HepG2 (cell line): ENCODE results near the gene C11orf68. TPM values are rescaled to one million over a fixed set of nuclear protein-coding genes. Genes with fewer than 3 reads are reported as not detected.
A peak's percentile ranks its signal among the peaks of the same experiment; 100 is the strongest.

Source experiments
- ATM ChIP-seq: fragments of 450-650 bp; IDR thresholded peaks from 2 replicates; pipeline ENCODE4 v1.7.1; 2017; ENCODE audit warnings: mild to moderate bottlenecking, borderline replicate concordance
- BORCS8-MEF2B ChIP-seq: sonication (generic); formaldehyde crosslinking; IDR thresholded peaks from 2 replicates; pipeline ENCODE4 v1.8.0; 2022; ENCODE audit warnings: mild to moderate bottlenecking, missing genetic modification reagents
- BRD4 ChIP-seq: sonication (generic); formaldehyde crosslinking; IDR thresholded peaks from 2 replicates; pipeline ENCODE4 v1.4.0; 2020; ENCODE audit warnings: missing genetic modification reagents
- CC2D1A ChIP-seq: sonication (generic); formaldehyde crosslinking; IDR thresholded peaks from 2 replicates; pipeline ENCODE4 v1.8.1; 2023; ENCODE audit warnings: mild to moderate bottlenecking, missing genetic modification reagents
- HCFC1 ChIP-seq: fragments of 150-350 bp; IDR thresholded peaks from 2 replicates; pipeline ENCODE4 v1.6.1; 2014; ENCODE audit warnings: low read depth, low read length
- HDAC2 ChIP-seq: sonication (generic); formaldehyde crosslinking; IDR thresholded peaks from 2 replicates; pipeline ENCODE4 v1.4.0; 2020; ENCODE audit warnings: missing genetic modification reagents
- HMGXB3 ChIP-seq: sonication (generic); formaldehyde crosslinking; IDR thresholded peaks from 2 replicates; pipeline ENCODE4 v1.4.0; 2020; ENCODE audit warnings: missing genetic modification reagents, borderline replicate concordance
- MBD4 ChIP-seq: IDR thresholded peaks from 2 replicates; pipeline ENCODE4 v1.6.1; 2012; ENCODE audit warnings: low read length, inconsistent platforms, borderline replicate concordance
- MTF2 ChIP-seq: sonication (generic); formaldehyde crosslinking; IDR thresholded peaks from 2 replicates; pipeline ENCODE4 v1.5.0; 2020; ENCODE audit warnings: missing genetic modification reagents, borderline replicate concordance
- NFIB ChIP-seq: sonication (generic); formaldehyde crosslinking; IDR thresholded peaks from 2 replicates; pipeline ENCODE4 v1.9.0; 2021; ENCODE audit warnings: missing genetic modification reagents, mild to moderate bottlenecking, borderline replicate concordance
- ONECUT2 ChIP-seq: sonication (generic); formaldehyde crosslinking; IDR thresholded peaks from 2 replicates; pipeline ENCODE4 v1.4.0; 2020; ENCODE audit warnings: missing genetic modification reagents
- PAX8 ChIP-seq: sonication (generic); formaldehyde crosslinking; IDR thresholded peaks from 2 replicates; pipeline ENCODE4 v1.8.0; 2022; ENCODE audit warnings: mild to moderate bottlenecking, missing genetic modification reagents, borderline replicate concordance
- PRMT3 ChIP-seq: sonication (generic); formaldehyde crosslinking; IDR thresholded peaks from 2 replicates; pipeline ENCODE4 v1.8.1; 2022; ENCODE audit warnings: low read depth, mild to moderate bottlenecking, moderate library complexity, missing genetic modification reagents, borderline replicate concordance
- SOX13 ChIP-seq, 3 experiments: fragments of 450-650 bp in 1 of 3; sonication (generic) in 1 of 3; formaldehyde crosslinking in 1 of 3; IDR thresholded peaks in 2 of 3; conservative IDR thresholded peaks in 1 of 3; 2 replicates each; pipeline versions ENCODE4 v1.5.0 to v1.6.1; 2016 to 2020; ENCODE audit warnings: antibody characterized with exemption in 1 of 3, mild to moderate bottlenecking in 1 of 3, missing compliant biosample characterization in 1 of 3, missing genetic modification reagents in 1 of 3, moderate library complexity in 1 of 3
- SRSF9 ChIP-seq: fragments of 200-400 bp; formaldehyde crosslinking; IDR thresholded peaks from 2 replicates; pipeline ENCODE4 v1.6.1; 2018; ENCODE audit warnings: borderline replicate concordance, mild to moderate bottlenecking, low read depth, low read length; ENCODE audit not compliant: insufficient read depth, poor library complexity, severe bottlenecking
- STAT5B ChIP-seq: sonication (generic); formaldehyde crosslinking; IDR thresholded peaks from 2 replicates; pipeline ENCODE4 v1.4.0; 2020; ENCODE audit warnings: missing genetic modification reagents
- TFAP4 ChIP-seq: sonication (generic); IDR thresholded peaks from 2 replicates; pipeline ENCODE4 v1.6.1; 2016; ENCODE audit warnings: low read depth, borderline replicate concordance
- TOPORS ChIP-seq: sonication (generic); formaldehyde crosslinking; IDR thresholded peaks from 2 replicates; pipeline ENCODE4 v1.8.0; 2023; ENCODE audit warnings: mild to moderate bottlenecking, missing genetic modification reagents
- ZBTB20 ChIP-seq: sonication (generic); formaldehyde crosslinking; IDR thresholded peaks from 2 replicates; pipeline ENCODE4 v1.8.1; 2023; ENCODE audit warnings: missing genetic modification reagents, low read depth, mild to moderate bottlenecking, borderline replicate concordance
- ZBTB39 ChIP-seq: sonication (generic); formaldehyde crosslinking; IDR thresholded peaks from 2 replicates; pipeline ENCODE4 v1.5.0; 2020; ENCODE audit warnings: missing genetic modification reagents
- ZNF589 ChIP-seq: sonication (generic); formaldehyde crosslinking; conservative IDR thresholded peaks from 2 replicates; pipeline ENCODE4 v1.8.0; 2022; ENCODE audit warnings: mild to moderate bottlenecking, moderate library complexity, missing genetic modification reagents
- ZNF7 ChIP-seq: IDR thresholded peaks from 2 replicates; pipeline ENCODE4 v1.6.1; 2016; ENCODE audit warnings: missing biosample characterization, missing genetic modification reagents
- ZNF780A ChIP-seq: sonication (generic); formaldehyde crosslinking; IDR thresholded peaks from 2 replicates; pipeline ENCODE4 v1.8.0; 2022; ENCODE audit warnings: mild to moderate bottlenecking, missing genetic modification reagents, moderate library complexity
- ZNF879 ChIP-seq: sonication (generic); formaldehyde crosslinking; IDR thresholded peaks from 2 replicates; pipeline ENCODE4 v1.8.1; 2023; ENCODE audit warnings: missing genetic modification reagents
- polyA plus RNA-seq, 8 experiments: library from polyadenylated mRNA; depleted of rRNA in 3 of 8; stranded (reverse) in 7 of 8; unstranded in 1 of 8; fragments of >200 nt; fragmentation: Illumina TruSeq in 4 of 8; extraction: Trizol in 4 of 8; gene quantifications; 2 replicates each; pipeline versions ENCODE4 v1.2.1 to v1.2.3, GENCODE V29; 2011 to 2016; ENCODE audit warnings: low read depth in 4 of 8, missing spikeins in 1 of 8, mixed read lengths in 1 of 8; ENCODE audit not compliant: insufficient read depth in 1 of 8
- total RNA-seq, 5 experiments: library from RNA; depleted of rRNA; stranded (reverse); fragments of >200 nt; fragmentation: Illumina TruSeq; extraction: Trizol; gene quantifications; 2 replicates each; pipeline ENCODE4 v1.2.3, GENCODE V29; 2016; ENCODE audit warnings: low read depth in 1 of 5

Gene C11orf68
- total and polyA plus RNA-seq, 2 of the 13 experiments (the other 11 are each of a cell fraction or from before 2014, with no cell fraction given) = 8.4 to 28.3 TPM

- TF ChIP-seq TOPORS (CRISPR knock-in tag) (no peak), ONECUT2 (no peak), STAT5B (CRISPR knock-in tag) (peak; percentile 90), ATM (no peak), ZBTB20 (CRISPR knock-in tag) (0 out of 2 replicates have a peak, but pooled peaks have one; percentile 28), HMGXB3 (peak; percentile 75; the same call in 1 of the 2 replicates), PRMT3 (no peak), MTF2 (CRISPR knock-in tag) (no peak), BRD4 (CRISPR knock-in tag) (no peak), HDAC2 (CRISPR knock-in tag) (peak; percentile 58; the same call in 1 of the 2 replicates), ZNF780A (CRISPR knock-in tag) (no peak), MBD4 (no peak), ZBTB39 (CRISPR knock-in tag) (no peak), ZNF879 (no peak), TFAP4 (peak; percentile 65; the same call in 1 of the 2 replicates), NFIB (CRISPR knock-in tag) (no peak), SRSF9 (no peak), HCFC1 (peak; percentile 56), ZNF589 (CRISPR knock-in tag) (no peak), SOX13 (IDR thresholded peaks at IDR 0.05) (0 out of 2 replicates have a peak, but pooled peaks have one; percentile 16), SOX13 (CRISPR knock-in tag; conservative IDR thresholded peaks at IDR 0.05 in 1 of 2, IDR thresholded peaks at IDR 0.05 in 1 of 2) (peak in 1 of 2 experiments; percentile 71; a peak in 2 of 4 replicates), PAX8 (peak; percentile 79; the same call in 1 of the 2 replicates), CC2D1A (CRISPR knock-in tag) (no peak), BORCS8-MEF2B (peak; percentile 79), ZNF7 (0 out of 2 replicates have a peak, but pooled peaks have one; percentile 25)
Measured at GRCh38 chr11:65919141-65919572, 295 bp upstream of the C11orf68 start, which contains the start of gene DRAP1 (continued).
